ENCODE results near the gene FUT9. TPM values are rescaled to one million over a fixed set of nuclear protein-coding genes. Genes with fewer than 3 reads are reported as not detected.

Gene FUT9
- total RNA-seq, 1 experiment from 2014 or later, result 3.5 TPM

- TF ChIP-seq STAT6 (CRISPR knock-in tag; conservative IDR thresholded peaks at IDR 0.05; ENCODE audit: low read depth) (no peak), AR (CRISPR knock-in tag; IDR thresholded peaks at IDR 0.05) (no peak), ZNF138 (CRISPR knock-in tag; conservative IDR thresholded peaks at IDR 0.05) (no peak), ZNF121 (CRISPR knock-in tag; IDR thresholded peaks at IDR 0.05) (no peak), MLX (CRISPR knock-in tag; IDR thresholded peaks at IDR 0.05) (no peak), SOX15 (CRISPR knock-in tag; IDR thresholded peaks at IDR 0.05) (no peak), ZMAT4 (CRISPR knock-in tag; IDR thresholded peaks at IDR 0.05) (no peak), ZNF512 (CRISPR knock-in tag; IDR thresholded peaks at IDR 0.05; ENCODE audit: borderline replicate concordance) (no peak), ELF4 (CRISPR knock-in tag; IDR thresholded peaks at IDR 0.05; ENCODE audit: low read depth) (no peak), IRF2 (CRISPR knock-in tag; IDR thresholded peaks at IDR 0.05; ENCODE audit: borderline replicate concordance, low read depth) (no peak), CREB1 (CRISPR knock-in tag; IDR thresholded peaks at IDR 0.05) (no peak), NR1H2 (CRISPR knock-in tag; IDR thresholded peaks at IDR 0.05) (no peak)
Observed at GRCh38 chr6:96065213-96065612, 49.4 kb downstream of the FUT9 start (continued).

GRCh38 chr6:96066376-96066775, 50.6 kb downstream of the FUT9 start:
- DNase-seq (ENCODE audit: low spot score) (no peak), ATAC-seq (no peak)
- POLR2A ChIA-PET, result no interaction called here
- H3K36me3 Mint-ChIP-seq, result peaks cover 9% of the 10 kb centered on the region
- H3K9me3 Mint-ChIP-seq, result peaks cover 14% of the 10 kb centered on the region
- H3K27ac Mint-ChIP-seq, result no peak overlapping the region
- H3K27me3 Mint-ChIP-seq (ENCODE audit: low read depth), result no peaks in the 10 kb centered on the region
- CTCF ChIA-PET, result no interaction called here
- no peak overlapping the region for H3K4me3 Mint-ChIP-seq
- H3K4me1 Mint-ChIP-seq, result no peaks in the 10 kb centered on the region
- TF ChIP-seq GABPB1 (CRISPR knock-in tag; IDR thresholded peaks at IDR 0.05) (no peak), ZNF425 (CRISPR knock-in tag; conservative IDR thresholded peaks at IDR 0.05) (no peak), GRHL2 (CRISPR knock-in tag; IDR thresholded peaks at IDR 0.05; ENCODE audit: insufficient replicate concordance, severe bottlenecking) (no peak), MLX (CRISPR knock-in tag; IDR thresholded peaks at IDR 0.05) (no peak), TEAD4 (CRISPR knock-in tag; IDR thresholded peaks at IDR 0.05) (no peak), ZNF138 (CRISPR knock-in tag; conservative IDR thresholded peaks at IDR 0.05) (no peak), SMAD4 (CRISPR knock-in tag; IDR thresholded peaks at IDR 0.05) (no peak), STAT6 (CRISPR knock-in tag; conservative IDR thresholded peaks at IDR 0.05; ENCODE audit: low read depth) (no peak), PRDM15 (CRISPR knock-in tag; IDR thresholded peaks at IDR 0.05) (no peak), CREB1 (CRISPR knock-in tag; IDR thresholded peaks at IDR 0.05) (no peak)
